Activated T-cell treated with anti-CD3 and anti-CD28 coated beads for 1 hour (primary cell): ENCODE results near the gene AMPD3.

Experiments used
- DNase-seq: peaks from one replicate; pipeline ENCODE4 v3.0.0-alpha.2; 2020; ENCODE audit warnings: low read depth

Gene AMPD3

DNA sequence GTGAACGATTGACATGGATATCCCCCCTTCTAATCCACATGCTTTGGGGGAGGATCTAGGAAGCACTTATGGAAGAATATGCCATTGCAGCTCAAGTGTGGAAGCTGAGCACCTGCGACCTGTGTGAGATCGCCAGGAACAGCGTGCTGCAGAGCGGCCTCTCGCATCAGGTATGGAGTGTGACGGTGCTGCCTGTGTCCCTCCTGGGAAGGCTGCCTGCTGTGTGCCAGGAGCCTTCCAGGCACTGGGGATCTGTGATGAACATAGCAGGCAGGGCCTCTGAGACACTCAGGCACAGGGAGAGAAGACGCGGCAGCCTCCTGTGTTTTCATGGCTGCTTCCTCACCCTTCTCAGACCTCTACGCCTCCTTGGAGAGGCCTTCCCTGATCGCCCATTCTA lies 49.4 kb downstream of the AMPD3 start:
- DNase-seq, result no peak

DNA sequence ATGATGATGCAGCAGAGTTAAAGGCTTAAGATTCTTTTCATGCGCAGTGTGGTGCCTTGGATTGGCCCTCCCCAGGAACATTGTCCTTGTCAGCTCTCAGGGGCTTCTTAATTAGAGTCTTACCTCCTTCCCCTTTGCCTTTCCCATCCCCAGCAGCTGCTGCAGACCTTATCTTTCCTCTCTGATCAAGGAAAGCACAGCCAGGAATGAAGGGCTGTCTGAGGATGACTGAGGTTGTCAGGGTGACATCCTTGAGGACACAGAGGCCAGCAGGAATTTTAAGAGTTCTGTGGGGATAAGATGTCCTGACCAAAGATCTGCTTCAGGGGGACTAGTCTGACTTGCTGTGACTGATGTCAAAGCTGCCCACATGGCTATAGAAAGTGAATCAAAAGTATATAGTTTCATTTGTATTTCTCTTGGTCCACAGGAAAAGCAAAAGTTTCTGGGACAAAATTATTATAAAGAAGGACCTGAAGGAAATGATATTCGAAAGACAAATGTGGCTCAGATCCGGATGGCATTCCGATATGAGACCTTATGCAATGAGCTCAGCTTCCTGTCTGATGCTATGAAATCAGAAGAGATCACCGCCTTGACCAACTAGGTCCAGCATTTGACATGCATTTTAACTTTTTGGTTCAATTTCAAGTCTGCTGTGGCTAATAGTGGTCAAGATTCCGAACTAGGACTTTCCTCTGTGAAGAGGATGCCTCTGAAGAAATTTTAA lies 50.4 kb downstream of the AMPD3 start:
- no peak for DNase-seq

DNA sequence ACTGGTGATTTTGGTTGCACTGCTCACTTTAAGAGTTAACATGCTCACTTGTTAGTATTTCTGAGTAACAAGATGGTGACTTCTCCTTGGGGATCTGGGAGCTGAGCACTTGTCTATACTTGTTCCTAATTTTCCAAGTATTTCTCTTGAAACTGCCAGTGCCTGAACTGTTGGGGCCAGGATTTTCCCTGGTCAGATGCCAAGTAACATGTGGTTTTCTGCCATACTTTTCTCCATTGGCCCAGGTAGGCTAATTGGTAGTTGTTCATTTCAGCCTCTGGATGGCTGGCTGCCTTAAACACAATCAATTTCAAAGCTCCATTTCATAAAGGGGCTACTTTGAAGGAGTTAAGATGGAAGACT lies 50.9 kb downstream of the AMPD3 start:
- DNase-seq, result no peak

DNA sequence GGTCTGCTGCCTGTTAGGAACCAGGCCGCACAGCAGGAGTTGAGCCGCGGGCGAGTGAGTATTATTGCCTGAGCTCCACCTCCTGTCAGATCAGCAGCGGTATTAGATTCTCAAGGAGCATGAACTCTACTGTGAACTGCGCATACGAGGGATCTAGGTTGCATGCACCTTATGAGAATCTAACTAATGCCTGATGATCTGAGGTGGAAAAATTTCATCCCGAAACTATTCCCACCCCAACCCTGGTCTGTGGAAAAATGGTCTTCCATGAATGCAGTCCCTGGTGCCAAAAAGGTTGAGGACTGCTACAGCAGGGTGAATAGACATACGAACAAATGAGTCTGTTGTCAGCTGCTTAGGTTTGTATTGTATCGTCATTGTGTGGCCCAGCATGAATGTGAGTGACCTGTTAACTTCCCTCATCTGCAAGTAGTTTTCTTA lies 56.1 kb downstream of the AMPD3 start:
- DNase-seq, result no peak

DNA sequence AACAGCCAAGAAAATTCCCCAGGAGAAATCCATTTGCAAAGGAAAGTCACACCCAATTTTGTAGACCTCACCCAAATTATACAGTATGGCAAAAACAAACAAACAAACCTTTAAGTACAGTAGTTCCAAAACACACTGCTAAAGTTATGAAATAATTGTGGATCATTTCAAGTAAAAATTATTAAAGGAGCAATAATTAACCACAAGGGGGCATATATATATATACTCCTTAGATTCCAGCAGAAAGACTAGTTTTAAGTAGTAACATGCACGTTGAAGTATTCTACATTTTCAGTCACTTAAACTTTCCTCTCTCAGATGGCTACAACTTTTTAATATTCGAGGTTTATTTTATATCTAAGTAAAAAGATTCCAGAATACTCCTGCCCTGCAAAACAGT lies 59.1 kb downstream of the AMPD3 start:
- no peak for DNase-seq

DNA sequence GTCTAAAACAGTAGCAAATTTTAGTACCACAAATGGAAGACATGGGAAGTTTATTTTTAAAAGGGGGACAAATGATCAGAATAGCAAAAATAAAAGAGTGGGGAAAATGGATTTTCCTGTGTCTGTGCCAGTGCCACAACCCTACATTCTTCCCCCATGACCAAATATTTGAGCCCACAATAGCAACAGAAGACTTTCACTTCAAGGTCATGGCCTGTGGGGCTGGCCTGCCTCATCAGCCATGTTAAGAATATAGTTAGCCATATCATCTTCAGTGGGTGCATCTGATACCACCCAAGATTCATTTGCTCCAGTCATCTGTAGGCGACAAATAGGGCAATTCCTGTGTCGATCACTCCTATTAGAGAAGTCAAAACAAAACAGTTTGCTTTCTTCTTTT lies 59.6 kb downstream of the AMPD3 start:
- DNase-seq, result no peak

DNA sequence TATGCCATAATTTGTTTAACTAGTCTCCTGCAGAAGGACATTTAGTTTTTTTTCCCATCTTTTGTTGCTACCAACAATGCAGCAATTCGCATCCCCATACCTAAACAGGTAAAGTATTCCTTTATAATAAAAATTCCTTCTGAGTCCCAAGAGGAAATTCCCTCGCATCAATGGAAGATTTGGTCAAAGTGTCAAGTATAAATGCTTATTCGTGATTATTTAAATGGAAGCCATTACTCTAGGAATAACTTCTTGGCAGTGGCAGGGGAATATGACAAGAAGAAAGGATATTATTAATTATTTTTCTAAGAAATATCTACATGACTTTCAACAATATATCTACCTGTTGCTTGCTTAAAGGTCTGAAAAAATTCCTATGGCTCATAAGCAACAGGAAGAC lies 60.4 kb downstream of the AMPD3 start:
- DNase-seq, result no peak

DNA sequence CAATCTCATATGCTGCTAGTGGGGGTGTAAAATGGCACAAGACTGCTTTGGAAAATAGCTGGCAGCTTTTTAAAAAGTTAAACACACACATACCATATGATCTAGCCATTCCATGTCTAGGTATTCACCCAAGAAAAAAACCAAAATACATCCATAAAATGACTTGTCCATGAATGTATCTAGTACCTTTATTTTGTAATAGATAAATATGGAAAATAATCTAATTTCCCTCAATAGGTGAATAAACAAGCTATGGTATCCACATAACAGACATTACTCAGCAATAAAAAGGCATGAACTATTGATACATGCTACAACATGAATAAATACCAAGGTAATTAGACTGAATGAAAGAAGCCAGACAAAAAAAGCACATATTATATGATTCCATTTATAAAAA lies 63.1 kb downstream of the AMPD3 start:
- DNase-seq, result no peak

DNA sequence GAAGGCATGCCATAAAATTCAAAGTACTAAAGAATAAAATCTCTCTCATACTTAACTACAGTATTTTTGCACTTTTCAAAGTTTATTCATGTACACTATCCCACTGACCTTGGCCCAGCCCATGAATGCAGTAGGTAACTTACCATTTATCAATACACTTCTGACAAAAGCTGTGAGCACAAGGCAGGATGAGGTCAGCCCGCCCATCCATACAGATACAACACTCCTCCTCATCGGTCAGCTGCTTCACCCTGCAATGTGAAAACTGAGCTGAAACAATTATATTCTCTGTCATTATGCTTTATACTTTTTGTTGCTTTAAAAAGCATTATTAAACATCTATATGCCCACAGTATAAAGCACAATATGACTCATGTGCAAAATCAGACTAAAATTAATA lies 63.8 kb downstream of the AMPD3 start:
- no peak for DNase-seq

DNA sequence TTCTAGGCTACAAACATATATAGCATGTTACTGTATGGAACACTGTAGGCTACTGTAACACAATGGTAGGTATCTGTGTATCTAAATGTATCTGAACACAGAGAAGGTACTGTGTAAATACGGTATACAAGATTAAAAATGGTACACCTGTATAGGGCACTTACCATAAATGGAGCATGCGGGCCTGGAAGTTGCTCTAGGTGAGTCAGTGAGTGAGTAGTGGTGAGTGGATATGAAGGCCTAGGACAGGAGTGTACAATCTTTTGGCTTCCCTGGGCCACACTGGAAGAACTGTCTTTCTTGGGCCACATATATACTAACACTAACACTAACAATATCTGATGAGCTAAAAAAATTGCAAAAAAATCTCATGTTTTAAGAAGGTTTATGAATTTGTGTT lies 64.6 kb downstream of the AMPD3 start:
- no peak for DNase-seq

DNA sequence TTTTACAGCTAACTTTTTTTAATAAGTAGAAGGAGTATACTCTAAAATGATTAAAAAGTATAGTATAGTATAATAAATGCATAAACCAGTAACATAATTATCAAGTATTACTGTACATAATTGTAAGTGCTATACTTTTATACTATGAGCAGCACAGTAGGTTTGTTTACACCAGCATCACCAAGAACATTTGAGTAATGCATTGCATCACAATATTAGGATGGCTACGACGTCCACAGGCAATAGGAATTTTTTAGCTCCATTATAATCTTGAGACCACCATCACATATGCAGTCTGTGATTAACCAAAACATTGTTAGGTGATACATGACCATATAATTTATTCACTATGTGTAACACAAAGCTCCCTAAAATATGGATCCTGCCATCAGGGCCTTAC lies 65.5 kb downstream of the AMPD3 start:
- DNase-seq, result no peak

DNA sequence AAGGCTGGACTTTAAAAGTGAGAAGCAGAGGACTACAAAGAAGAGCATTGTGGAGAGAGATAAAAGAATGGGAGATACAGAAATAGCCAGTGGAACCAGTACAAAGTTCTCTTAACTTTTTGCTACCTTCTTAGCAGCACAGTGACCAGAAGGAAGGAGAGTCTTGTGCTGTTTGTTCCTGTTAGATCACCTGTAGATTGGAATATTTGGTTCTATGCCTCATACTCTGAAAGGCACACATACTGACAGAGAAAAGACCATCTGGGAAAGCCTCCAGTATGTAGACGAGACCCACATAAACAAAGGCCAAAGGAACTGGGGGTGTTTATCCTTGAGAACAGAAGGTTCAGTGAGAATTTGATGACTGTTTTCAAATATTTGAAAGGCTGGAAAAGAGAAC lies 67.2 kb downstream of the AMPD3 start:
- DNase-seq, result no peak

DNA sequence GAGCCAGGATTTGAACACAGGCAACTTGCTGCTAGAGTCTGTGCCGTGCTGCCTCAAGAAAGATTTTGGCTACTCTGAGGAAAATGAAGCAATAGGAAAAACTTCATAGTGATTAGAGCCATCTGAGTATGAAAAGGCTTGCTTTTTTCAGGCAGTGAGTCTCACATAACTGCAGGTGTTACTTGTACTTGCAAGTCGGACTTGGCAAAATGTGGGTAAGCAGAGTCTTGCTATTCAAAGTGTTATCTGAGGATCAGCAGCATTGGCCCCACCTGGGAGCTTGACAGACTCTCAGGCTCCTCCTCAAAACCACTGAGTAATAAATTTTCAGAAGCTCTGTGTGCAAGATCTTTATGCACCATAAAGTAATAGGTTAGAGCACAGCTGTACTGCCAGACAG lies 67.9 kb downstream of the AMPD3 start:
- no peak for DNase-seq

DNA sequence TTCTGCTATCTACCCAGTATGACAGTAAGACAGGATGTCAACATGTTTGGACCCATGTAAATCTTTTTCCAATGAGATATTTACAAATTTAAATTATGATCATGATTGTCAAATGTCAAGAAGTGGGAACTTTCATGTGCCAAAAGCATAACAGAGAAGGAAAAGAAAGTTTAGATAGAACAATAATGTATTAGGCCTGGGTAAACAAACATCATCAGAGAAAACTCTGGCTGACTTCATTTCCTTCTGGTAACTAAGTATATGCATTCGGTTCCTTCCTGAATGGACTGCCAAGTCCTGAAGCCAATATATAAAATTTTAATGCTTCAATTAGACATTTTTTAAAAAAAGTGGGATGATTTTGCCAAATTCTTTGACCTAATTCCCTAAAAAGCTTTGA lies 69.4 kb downstream of the AMPD3 start:
- no peak for DNase-seq

DNA sequence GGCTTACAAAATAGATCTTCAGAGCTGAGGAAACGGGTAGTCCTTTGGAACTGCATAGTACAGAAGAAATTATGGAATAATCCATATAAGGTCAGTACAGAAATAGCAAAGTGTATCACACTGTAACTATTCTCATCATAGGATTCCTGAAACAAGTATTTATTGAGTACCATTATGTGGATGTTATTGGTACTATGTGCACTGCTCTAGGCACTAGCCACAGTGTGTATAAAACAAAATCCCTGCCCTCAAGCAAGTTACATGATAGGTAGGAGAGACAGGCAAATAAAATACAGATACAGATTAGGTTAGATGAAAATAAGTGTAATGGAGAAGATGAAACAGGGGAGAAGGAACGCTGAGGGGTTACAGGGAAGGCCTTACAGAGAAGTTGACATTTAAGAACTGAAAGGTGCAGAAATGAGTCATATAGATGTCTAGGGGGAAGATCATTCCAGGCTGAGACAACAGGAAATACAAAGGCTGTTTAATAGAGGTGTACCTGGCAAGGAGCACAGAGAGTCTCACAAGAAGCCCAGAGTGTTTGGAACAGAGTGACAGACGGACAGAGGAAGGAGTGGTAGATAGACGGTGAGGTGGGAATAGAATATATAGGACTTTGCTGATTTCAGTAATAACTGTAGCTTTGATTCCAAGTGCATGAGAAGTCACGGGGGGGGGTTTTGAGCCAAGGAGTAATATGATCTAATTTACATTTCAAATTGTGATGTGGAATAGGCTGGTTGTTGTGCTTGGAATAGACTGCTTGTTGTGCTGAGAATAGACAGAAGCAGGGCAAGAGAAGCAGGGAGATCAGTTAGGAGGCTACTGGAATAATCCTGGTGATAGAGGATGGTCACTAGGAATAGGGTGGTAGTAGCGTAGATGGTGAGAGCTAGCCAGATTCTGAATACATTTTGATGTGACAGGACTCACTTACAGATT lies 72.2 kb downstream of the AMPD3 start:
- DNase-seq, result no peak

DNA sequence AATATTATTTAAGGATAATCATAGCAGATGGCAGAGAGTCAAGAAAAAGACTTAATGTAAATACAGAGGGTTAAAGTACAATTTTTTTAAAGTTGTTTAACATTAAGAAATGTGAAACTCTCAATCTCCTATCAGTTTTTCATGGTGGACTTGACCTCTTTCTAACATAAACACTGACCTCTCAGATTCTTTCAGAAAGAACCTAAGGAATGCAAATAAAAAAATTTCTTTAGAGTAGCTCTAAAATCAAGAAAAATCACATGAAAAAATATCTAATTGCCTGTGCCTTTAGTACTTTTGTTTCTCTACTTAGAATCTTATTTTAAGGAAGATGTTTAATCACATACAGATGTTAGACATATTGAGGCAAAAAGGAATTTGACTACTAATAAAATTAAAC lies 73.1 kb downstream of the AMPD3 start:
- no peak for DNase-seq

DNA sequence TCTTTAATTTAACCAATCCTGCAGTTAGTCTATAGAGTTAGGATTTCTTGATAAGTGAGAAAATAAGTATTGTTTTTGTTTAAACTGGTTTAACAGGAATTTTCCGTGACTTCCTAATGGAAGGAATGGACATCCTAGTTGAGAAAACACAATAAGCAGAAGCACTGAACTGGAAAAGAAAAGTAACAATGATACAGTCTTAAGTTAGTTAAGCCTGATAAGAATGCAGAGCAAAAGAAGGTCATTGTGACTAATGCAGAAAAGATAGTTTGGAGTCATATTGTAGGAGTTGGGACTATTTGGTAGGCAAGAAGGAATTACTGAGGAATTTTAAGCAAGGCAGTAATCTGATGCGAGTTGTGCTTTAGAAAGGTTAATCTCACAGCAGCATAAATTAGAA lies 74.2 kb downstream of the AMPD3 start:
- no peak for DNase-seq

DNA sequence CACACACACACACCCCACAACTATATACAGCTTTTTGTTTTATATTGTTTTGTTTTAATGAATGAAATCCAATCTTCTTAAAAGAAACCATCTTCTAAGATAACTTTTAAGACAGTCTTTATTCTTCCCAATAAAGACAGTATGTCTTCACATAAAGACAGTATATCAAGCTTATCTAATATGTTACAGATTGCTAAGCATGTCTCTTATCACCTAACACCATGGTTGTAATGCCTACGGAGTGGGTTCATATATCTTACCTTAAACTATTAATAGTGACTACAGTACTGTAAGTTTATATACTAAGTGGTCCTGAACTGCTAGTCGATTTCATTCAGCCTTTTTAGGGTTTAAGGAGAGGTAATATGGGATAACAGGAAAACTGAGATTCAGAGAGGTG lies 77.5 kb downstream of the AMPD3 start:
- DNase-seq, result no peak

DNA sequence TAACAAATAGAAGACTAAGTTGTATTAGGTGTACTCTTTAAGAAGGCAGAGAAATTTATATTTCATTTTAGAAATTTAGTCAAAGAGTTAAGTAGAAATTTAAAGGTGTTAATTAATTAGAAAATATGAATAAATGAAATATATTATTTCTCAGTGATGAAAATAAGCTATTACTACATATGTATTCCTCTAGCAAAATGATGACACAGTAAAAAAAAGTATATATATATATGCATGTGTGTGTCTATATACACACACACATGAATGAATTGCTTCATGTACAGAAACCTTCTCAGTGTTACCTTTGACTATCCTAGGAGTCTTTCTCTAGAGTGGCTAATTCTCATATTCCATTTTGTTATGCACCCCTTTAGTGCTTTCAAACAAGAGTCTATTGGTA lies 78.3 kb downstream of the AMPD3 start:
- DNase-seq, result no peak

DNA sequence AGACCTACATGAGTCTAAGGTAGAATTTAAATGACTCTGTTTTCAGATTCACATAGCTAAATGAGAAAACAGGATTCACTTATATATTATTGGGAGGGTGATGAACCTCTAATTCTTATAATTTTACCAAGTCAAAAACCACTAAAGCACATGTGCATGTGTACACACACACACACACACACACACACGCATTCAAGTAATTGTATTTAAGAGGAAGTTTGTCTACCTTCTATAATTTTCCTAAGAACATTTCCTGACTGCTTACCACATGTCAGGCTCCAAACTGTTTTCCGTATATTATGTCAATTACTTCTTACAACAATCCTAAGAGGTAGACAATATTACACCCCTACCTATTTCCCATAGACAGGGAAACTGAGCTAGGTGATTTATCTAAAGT lies 79.3 kb downstream of the AMPD3 start:
- no peak for DNase-seq

DNA sequence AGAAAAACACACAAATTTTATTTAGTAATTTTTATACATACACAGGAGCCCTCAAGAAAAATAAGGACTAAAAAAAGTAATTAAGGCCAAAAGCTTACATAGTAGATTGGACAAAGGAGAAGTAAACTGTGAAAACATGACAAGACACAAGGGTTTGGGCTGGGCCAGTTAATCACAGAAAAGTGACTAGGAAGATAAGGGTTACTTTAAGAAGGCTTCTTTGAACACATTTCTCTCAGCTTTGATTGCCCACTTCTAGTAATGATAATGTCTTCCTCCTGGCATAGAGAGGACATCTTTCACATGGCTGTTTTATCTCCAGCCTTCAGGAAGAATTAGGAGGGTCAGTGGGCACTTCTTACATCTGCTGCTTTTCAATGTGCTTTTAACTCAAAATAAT lies 82.5 kb downstream of the AMPD3 start:
- no peak for DNase-seq

DNA sequence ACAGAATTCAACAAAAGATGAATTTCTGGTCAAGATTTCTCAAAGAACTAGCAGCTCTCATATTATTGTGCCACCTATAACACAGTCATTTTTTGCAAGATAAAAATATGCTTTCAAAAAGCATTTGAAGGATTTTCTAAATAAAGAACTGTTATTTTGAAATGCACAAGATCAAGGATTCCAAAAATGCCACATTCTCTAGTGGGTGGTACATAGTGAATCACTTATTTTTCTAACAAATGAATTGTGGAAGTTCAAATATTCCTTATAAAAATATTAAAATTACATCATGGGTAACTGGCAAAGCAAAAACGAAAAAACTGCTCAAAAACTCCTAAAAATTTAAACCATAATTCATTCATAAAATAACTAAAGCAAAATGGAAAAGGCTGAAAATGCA lies 83.9 kb downstream of the AMPD3 start:
- no peak for DNase-seq

DNA sequence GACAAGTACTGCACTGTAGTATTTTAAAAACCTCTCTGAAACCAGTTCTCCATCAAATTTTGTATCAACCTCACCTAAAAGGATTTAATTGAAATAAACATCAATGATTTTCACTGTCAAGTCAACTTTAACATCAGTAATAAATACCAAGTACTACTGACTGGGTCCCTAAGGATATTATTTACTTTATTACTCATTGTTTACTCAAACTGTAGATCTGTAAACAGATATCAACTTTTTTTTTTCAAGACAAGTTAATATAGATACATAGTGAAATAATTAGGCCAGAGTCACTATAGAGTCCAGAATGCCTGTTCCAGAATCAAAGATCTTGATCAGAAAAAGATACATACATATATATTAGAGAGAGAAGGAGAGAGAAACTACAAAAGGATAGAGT lies 84.3 kb downstream of the AMPD3 start:
- no peak for DNase-seq

DNA sequence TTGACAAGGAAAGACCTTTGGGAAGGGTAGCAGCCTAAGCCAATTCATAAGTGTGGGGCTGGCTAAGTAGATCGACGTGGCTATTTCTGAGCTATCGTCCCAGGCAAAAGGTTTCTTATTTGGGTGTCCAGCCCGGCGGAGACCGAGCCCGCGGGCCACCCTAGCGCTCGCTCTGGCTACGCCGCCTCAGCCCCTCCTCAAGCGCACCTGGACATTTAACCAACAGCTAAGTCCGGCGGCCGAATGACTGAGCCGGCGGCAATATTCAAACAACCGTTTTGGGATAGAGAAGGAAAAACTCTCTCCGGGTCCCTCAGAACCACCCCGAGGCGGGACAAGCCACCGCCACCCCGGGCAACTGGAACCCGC lies 85.5 kb downstream of the AMPD3 start:
- DNase-seq, result no peak
